IMR-90 (cell line): ENCODE data around the gene MRPS25.

Experiments
- MAFK ChIP-seq: IDR thresholded peaks from 2 replicates; pipeline ENCODE4 v1.6.1; 2012; ENCODE audit warnings: low read depth, low read length, improper control_type of control experiment
- MAZ ChIP-seq: IDR thresholded peaks from 2 replicates; pipeline ENCODE4 v1.6.1; 2012; ENCODE audit warnings: low read depth, mild to moderate bottlenecking, low read length, improper control_type of control experiment, moderate library complexity, borderline replicate concordance
- POLR2A ChIP-seq: IDR thresholded peaks from 2 replicates; pipeline ENCODE4 v1.6.1; 2012; ENCODE audit warnings: mild to moderate bottlenecking, low read depth, low read length
- RAD21 ChIP-seq: IDR thresholded peaks from 2 replicates; pipeline ENCODE4 v1.6.1; 2012; ENCODE audit warnings: low read length, improper control_type of control experiment
- RFX5 ChIP-seq: IDR thresholded peaks from 2 replicates; pipeline ENCODE4 v1.8.0; 2012; ENCODE audit warnings: low read depth, mild to moderate bottlenecking, low read length, moderate library complexity
- USF2 ChIP-seq: fragments of 150-350 bp; IDR thresholded peaks from 2 replicates; pipeline ENCODE4 v1.6.1; 2017; ENCODE audit warnings: mild to moderate bottlenecking, antibody characterized with exemption, low read length, low read depth
- TF ChIP-seq, protein P1 (sequence below): conservative IDR thresholded peaks from 2 replicates; pipeline ENCODE4 v1.5.1; 2012; ENCODE audit warnings: mild to moderate bottlenecking, low read depth, low read length, improper control_type of control experiment
- TF ChIP-seq, protein P2 (sequence below): fragments of 150-350 bp; IDR thresholded peaks from 2 replicates; pipeline ENCODE4 v1.6.1; 2016; ENCODE audit warnings: low read depth, mild to moderate bottlenecking, low read length, moderate library complexity, borderline replicate concordance

DNA sequence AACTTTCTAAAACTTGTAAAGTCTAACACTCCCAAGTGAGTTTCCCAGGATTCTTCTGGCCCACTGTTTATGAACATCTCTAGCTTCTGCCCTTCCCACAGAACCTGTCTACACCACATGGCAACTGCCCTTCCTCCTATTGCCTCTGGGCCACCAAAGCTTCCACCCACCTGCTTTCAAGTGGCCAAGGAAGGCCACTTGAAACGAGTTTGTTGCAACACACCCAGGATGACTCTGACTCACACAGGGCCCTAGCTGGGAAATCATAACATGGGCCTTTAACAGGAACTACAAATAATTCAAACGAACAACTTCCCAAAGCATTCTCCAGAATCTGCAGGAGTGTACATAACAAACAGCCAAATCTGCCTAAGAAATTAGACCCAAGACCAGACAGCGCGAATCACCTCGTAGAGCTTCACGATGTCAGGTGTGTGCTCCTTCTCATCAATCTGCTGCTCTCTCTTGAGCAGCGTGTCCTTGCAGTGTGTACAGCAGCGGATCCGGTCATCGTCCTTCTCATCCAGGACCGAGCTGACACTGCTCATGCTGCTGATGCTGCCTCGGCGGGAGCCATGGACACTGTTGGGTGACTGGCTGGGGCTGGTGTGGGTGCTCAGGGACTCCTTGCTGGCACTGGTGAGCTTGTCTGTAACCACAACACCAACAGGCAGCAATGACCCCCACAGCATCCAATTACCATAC lies 17.0 kb upstream of the MRPS25 start:
- TF ChIP-seq, protein P1, sequence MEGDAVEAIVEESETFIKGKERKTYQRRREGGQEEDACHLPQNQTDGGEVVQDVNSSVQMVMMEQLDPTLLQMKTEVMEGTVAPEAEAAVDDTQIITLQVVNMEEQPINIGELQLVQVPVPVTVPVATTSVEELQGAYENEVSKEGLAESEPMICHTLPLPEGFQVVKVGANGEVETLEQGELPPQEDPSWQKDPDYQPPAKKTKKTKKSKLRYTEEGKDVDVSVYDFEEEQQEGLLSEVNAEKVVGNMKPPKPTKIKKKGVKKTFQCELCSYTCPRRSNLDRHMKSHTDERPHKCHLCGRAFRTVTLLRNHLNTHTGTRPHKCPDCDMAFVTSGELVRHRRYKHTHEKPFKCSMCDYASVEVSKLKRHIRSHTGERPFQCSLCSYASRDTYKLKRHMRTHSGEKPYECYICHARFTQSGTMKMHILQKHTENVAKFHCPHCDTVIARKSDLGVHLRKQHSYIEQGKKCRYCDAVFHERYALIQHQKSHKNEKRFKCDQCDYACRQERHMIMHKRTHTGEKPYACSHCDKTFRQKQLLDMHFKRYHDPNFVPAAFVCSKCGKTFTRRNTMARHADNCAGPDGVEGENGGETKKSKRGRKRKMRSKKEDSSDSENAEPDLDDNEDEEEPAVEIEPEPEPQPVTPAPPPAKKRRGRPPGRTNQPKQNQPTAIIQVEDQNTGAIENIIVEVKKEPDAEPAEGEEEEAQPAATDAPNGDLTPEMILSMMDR = no peak
- TF ChIP-seq POLR2A (no peak), RFX5 (no peak), USF2 (no peak), RAD21 (no peak), MAFK (no peak), MAZ (no peak)
- TF ChIP-seq, protein P2, sequence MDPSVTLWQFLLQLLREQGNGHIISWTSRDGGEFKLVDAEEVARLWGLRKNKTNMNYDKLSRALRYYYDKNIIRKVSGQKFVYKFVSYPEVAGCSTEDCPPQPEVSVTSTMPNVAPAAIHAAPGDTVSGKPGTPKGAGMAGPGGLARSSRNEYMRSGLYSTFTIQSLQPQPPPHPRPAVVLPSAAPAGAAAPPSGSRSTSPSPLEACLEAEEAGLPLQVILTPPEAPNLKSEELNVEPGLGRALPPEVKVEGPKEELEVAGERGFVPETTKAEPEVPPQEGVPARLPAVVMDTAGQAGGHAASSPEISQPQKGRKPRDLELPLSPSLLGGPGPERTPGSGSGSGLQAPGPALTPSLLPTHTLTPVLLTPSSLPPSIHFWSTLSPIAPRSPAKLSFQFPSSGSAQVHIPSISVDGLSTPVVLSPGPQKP = no peak
